ENCODE data around the gene HEXA. TPM values are rescaled to one million over a fixed set of nuclear protein-coding genes. Genes with fewer than 3 reads are reported as not detected.

Gene HEXA
- total RNA-seq, 1 experiment from 2014 or later: 98.4 TPM

Other genes starting within 250 kb of the HEXA start
- gene GRAMD2A, start 178.2 kb downstream of the HEXA start, total RNA-seq (2014; rRNA removed; shearing (Covaris generic)): not detected in 2 replicates
- 1,858 and 2,103 TPM in 2 replicates for gene PKM, start 144.8 kb downstream of the HEXA start, total RNA-seq (2014; rRNA removed; shearing (Covaris generic))
- 14.6 and 30.4 TPM in 2 replicates for gene PARP6, start 103.5 kb downstream of the HEXA start, total RNA-seq (2014; rRNA removed; shearing (Covaris generic))
- gene CELF6, start 55.9 kb downstream of the HEXA start, total RNA-seq (2014; rRNA removed; shearing (Covaris generic)): 0.07 and 0.18 TPM in 2 replicates
- gene TMEM202, start 22.3 kb upstream of the HEXA start, total RNA-seq (2014; rRNA removed; shearing (Covaris generic)): not detected in 2 replicates
- gene ARIH1, start 98.3 kb upstream of the HEXA start, total RNA-seq (2014; rRNA removed; shearing (Covaris generic)): 42.0 and 49.6 TPM in 2 replicates

All from G401 (cell line).